ENCODE data around the gene COBL. TPM values are rescaled to one million over a fixed set of nuclear protein-coding genes. Genes with fewer than 3 reads are reported as not detected.

COBL gene
- total and polyA plus RNA-seq, 10 of the 15 experiments (the other 5 are each of a cell fraction or from before 2014, with no cell fraction given): 0.21 TPM; not detected in 9

DNA sequence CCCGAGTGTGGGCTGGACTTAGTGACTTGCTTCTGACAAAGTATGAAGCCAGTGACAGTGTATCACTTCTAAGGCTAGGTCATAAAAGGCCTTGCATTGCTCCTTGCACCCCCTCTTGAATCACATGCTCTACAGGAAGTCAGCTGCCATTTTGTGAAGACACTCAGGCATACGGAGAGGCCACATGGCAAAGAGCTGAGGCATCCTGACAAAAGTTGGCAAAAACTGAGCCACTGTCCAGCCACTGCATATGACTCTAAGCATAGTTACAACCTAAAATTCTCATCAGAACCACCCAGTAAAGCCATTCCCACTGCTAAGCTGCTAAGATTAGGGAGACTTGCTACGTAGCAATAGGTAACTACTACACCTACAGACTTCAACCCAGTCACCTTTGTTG lies 18.6 kb downstream of the COBL start (continued):
- TF ChIP-seq RCOR1 (conservative IDR thresholded peaks at IDR 0.05; ENCODE audit: low read depth, low read length): no peak
- TF ChIP-seq, protein P1, sequence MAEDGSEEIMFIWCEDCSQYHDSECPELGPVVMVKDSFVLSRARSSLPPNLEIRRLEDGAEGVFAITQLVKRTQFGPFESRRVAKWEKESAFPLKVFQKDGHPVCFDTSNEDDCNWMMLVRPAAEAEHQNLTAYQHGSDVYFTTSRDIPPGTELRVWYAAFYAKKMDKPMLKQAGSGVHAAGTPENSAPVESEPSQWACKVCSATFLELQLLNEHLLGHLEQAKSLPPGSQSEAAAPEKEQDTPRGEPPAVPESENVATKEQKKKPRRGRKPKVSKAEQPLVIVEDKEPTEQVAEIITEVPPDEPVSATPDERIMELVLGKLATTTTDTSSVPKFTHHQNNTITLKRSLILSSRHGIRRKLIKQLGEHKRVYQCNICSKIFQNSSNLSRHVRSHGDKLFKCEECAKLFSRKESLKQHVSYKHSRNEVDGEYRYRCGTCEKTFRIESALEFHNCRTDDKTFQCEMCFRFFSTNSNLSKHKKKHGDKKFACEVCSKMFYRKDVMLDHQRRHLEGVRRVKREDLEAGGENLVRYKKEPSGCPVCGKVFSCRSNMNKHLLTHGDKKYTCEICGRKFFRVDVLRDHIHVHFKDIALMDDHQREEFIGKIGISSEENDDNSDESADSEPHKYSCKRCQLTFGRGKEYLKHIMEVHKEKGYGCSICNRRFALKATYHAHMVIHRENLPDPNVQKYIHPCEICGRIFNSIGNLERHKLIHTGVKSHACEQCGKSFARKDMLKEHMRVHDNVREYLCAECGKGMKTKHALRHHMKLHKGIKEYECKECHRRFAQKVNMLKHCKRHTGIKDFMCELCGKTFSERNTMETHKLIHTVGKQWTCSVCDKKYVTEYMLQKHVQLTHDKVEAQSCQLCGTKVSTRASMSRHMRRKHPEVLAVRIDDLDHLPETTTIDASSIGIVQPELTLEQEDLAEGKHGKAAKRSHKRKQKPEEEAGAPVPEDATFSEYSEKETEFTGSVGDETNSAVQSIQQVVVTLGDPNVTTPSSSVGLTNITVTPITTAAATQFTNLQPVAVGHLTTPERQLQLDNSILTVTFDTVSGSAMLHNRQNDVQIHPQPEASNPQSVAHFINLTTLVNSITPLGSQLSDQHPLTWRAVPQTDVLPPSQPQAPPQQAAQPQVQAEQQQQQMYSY (CRISPR knock-in tag; IDR thresholded peaks at IDR 0.05): no peak

DNA sequence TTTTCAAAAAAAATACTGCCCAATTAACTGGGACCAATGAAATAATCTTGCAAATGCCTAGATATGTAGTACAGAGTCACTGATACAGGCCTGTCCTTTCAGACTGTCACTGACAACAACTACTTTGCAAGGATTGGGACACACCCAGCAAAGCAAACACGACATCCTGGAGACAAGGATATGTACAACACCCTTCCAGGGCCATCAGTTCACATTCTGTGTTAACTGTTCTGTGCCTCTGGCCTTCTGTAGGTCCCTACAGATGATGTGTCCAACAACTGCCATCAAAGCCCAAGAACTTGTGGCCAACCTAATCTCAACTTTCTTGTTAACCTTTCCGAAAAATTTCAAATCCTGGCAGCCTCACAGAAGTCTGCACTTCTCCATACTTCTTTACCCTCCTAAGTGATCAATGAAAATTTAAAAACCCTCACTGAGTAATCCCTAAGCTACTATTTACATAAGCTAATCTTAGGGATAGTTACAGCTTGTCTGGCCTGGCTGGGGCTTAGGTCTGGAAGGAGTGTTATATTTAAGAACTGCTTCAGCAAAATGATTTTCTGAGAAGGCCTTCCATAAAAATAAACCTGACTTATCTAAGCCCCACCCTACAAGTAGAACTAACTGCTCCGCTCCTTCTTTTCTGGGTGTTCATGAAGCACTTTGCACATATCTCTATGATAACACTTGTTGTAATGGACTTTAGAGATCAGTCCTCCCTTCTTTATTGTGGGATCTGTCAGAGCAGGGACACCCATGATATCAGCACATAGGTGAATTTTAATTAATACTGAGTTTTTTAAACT lies 21.0 kb downstream of the COBL start:
- no peak for ATAC-seq
- Histone ChIP-seq H3K4me3 (no peak overlapping the region), H3K36me3 (ENCODE audit: control insufficient read depth in 2 of 2, insufficient read depth in 2 of 2, low read length in 1 of 2) (no peaks in the 10 kb centered on the region), H3K9me3 (replicated peaks; ENCODE audit: control insufficient read depth, insufficient read depth, low read length) (no peaks in the 10 kb centered on the region), H2AFZ (ENCODE audit: control insufficient read depth, low read depth, low read length) (no peak overlapping the region), H3K79me2 (ENCODE audit: control insufficient read depth, insufficient read depth, low read length) (no peaks in the 10 kb centered on the region), H3K4me2 (ENCODE audit: control insufficient read depth, insufficient read depth) (no peak overlapping the region), H3K9ac (ENCODE audit: control insufficient read depth, insufficient read depth, low read length) (no peak overlapping the region), H3K27ac (ENCODE audit: control insufficient read depth, insufficient read depth) (no peak overlapping the region), H4K20me1 (ENCODE audit: control insufficient read depth, insufficient read depth) (no peaks in the 10 kb centered on the region), H3K27me3 (replicated peaks in 1 of 2; ENCODE audit: control insufficient read depth in 2 of 2, insufficient read depth in 2 of 2, low read length in 1 of 2) (no peaks in the 10 kb centered on the region), H3K4me1 (ENCODE audit: control insufficient read depth, insufficient read depth, low read length) (no peaks in the 10 kb centered on the region)
- ChIA-PET RAD21 (ENCODE audit: unreplicated experiment) (no interaction called here), SMC1A (ENCODE audit: uncharacterized antibody, unreplicated experiment) (no interaction called here), POLR2A (no interaction called here), CTCF (interaction anchor here (1.1 kb wide), 1 partner anchor 24 kb away, joined by 3 read pairs; no protein-coding TSS in a partner anchor)
- FAIRE-seq: no peak
- in situ Hi-C loops (cut with MboI) (no loop called here), intact Hi-C loops (cut with micrococcal nuclease; ENCODE audit: unreplicated experiment) (no loop called here)
- 10% methylated on average over 3 of the region's 3 CpGs for WGBS (ENCODE audit: insufficient coverage, insufficient replicate concordance, low lambda C conversion rate, missing lambda C conversion rate)
- no peak for DNase-seq (ENCODE audit: low read depth, low spot score)
- BruUV-seq (replicated peaks): no TSS peak
- TF ChIP-seq ETV6 (conservative IDR thresholded peaks at IDR 0.05 in 1 of 2, IDR thresholded peaks at IDR 0.05 in 1 of 2; ENCODE audit: borderline replicate concordance in 1 of 2, low read depth in 1 of 2) (no peak), ATF7 (IDR thresholded peaks at IDR 0.05; ENCODE audit: low read depth) (no peak), GATAD2B (conservative IDR thresholded peaks at IDR 0.05; ENCODE audit: low read depth) (no peak), STAT3 (IDR thresholded peaks at IDR 0.05; ENCODE audit: low read depth, low read length) (no peak), SUPT20H (IDR thresholded peaks at IDR 0.05; ENCODE audit: borderline replicate concordance, control insufficient read depth, low read depth, low read length) (no peak), ZZZ3 (IDR thresholded peaks at IDR 0.05; ENCODE audit: control insufficient read depth, insufficient read length, low read depth) (no peak)
- TF ChIP-seq, protein P2, sequence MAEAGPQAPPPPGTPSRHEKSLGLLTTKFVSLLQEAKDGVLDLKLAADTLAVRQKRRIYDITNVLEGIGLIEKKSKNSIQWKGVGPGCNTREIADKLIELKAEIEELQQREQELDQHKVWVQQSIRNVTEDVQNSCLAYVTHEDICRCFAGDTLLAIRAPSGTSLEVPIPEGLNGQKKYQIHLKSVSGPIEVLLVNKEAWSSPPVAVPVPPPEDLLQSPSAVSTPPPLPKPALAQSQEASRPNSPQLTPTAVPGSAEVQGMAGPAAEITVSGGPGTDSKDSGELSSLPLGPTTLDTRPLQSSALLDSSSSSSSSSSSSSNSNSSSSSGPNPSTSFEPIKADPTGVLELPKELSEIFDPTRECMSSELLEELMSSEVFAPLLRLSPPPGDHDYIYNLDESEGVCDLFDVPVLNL (IDR thresholded peaks at IDR 0.05; ENCODE audit: low read depth, low read length): no peak

Data from GM12878 (cell line).